Brain microvascular endothelial cell (primary cell): ENCODE results near the gene GLIS2.

ENCODE experiments used
- DNase-seq: peaks from one replicate; pipeline ENCODE4 v3.0.0-alpha.2; 2020
- H3K27ac ChIP-seq: fragments of 250-450 bp; sonication (Bioruptor Pico); 2 replicates; pipeline ENCODE4 v1.5.1; 2020; ENCODE audit warnings: mild to moderate bottlenecking, moderate library complexity
- H3K27me3 ChIP-seq: fragments of 250-450 bp; sonication (Bioruptor Pico); replicated peaks from 2 replicates; pipeline ENCODE4 v1.5.1; 2020; ENCODE audit warnings: mild to moderate bottlenecking
- H3K36me3 ChIP-seq: fragments of 250-450 bp; sonication (Bioruptor Pico); replicated peaks from 2 replicates; pipeline ENCODE4 v1.5.1; 2020; ENCODE audit warnings: mild to moderate bottlenecking
- H3K4me3 ChIP-seq: 2 replicates; pipeline ENCODE4 v1.5.1; 2011; ENCODE audit warnings: low read depth, mild to moderate bottlenecking, control low read depth, low read length, moderate library complexity
- in situ Hi-C: cut with HindIII; loops from 2 replicates; pipeline ENCODE4 v1.10.0; 2017; ENCODE audit warnings: low sequenced_read_pairs, low pct_ligation_motif_present
- TF ChIP-seq, protein P1 (sequence below): IDR thresholded peaks from 2 replicates; pipeline ENCODE4 v1.5.1; 2011; ENCODE audit warnings: low read depth, mild to moderate bottlenecking, moderate library complexity, low read length, control low read depth, inconsistent platforms; ENCODE audit errors: missing control alignments

The GLIS2 gene

DNA sequence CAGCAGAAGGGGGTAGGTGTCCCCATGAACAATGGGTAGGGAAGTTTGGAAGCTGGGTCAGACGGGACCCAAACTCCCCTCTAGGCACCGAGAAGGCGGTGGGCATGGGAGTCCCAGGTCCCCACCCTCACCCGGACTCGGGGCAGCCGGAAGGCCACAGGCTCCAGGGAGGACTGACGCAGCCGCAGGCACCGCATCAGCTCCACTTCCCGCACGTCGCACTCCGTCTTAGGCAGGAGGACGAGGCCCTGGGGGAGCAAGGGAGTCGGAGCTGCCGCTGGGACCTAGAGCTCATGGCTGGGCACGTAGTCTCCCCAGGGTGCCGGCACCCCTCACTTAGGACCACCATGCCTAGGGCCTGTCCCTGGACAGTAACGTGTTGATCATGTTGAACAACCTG lies 42.4 kb downstream of the GLIS2 start:
- no peak for DNase-seq
- Histone ChIP-seq H3K36me3 (no peaks in the 10 kb centered on the region), H3K27me3 (no peaks in the 10 kb centered on the region), H3K4me3 (no peak overlapping the region), H3K27ac (no peak overlapping the region)
- TF ChIP-seq, protein P1, sequence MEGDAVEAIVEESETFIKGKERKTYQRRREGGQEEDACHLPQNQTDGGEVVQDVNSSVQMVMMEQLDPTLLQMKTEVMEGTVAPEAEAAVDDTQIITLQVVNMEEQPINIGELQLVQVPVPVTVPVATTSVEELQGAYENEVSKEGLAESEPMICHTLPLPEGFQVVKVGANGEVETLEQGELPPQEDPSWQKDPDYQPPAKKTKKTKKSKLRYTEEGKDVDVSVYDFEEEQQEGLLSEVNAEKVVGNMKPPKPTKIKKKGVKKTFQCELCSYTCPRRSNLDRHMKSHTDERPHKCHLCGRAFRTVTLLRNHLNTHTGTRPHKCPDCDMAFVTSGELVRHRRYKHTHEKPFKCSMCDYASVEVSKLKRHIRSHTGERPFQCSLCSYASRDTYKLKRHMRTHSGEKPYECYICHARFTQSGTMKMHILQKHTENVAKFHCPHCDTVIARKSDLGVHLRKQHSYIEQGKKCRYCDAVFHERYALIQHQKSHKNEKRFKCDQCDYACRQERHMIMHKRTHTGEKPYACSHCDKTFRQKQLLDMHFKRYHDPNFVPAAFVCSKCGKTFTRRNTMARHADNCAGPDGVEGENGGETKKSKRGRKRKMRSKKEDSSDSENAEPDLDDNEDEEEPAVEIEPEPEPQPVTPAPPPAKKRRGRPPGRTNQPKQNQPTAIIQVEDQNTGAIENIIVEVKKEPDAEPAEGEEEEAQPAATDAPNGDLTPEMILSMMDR = no peak
- in situ Hi-C loops = no loop called here

DNA sequence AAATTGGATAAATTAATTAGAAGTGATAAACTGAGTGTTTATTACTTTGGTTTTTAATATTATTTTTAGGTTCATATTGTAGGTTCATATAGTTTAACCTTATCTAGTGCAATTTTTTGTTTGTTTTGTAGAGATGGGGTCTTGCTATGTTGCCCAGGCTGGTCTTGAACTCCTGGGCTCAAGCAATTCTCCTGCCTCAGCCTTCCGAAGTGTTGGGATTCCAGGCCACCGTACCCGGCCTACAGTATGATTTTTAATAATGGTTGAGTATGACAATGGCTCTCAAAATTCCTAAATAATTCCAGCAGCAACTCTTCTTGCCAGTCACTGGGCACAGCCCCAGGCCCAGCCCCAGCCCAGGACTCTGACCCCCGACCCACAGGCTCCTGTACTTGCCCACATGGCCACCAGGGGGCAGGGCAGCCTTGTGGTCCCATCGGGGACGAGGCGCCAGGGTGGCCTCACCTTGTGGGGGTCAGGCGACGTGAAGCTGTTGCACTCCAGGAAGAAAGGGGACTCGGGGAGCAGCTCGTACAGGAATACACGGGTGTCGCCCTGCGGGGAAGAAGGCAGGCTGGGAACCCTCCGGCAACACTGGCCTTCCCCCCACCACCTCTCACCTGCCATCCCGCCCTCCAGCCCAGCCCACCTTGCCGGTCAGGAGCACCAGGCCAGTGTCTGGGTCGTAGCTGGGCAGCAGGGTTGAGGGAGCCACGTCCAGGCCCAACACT lies 43.1 kb downstream of the GLIS2 start:
- in situ Hi-C loops = no loop called here
- DNase-seq = no peak

DNA sequence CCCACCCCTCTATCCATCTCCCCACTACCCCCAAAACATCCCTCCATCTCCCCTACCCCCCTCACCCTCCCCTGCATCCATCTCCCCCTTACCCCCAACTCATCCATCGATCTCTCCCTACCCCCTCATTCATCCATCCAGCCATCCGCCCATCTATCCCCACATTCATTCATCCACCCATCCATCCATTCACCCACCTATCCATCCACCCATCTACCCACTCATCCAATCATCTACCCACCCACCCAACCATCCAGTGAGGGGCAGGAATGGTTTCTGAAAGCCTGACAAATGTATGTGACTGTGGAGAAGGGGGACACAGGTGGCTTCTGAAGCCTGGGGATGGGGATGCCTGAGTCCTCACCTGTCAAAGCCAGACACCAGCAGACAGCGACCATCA lies 44.0 kb downstream of the GLIS2 start:
- Histone ChIP-seq H3K36me3 (peaks cover 6% of the 10 kb centered on the region), H3K27me3 (no peaks in the 10 kb centered on the region), H3K4me3 (no peak overlapping the region), H3K27ac (no peak overlapping the region)
- TF ChIP-seq, protein P1 = no peak
- DNase-seq = no peak
- in situ Hi-C loops = no loop called here

More for the DNA sequence above, 43.1 kb downstream of the GLIS2 start:
- H3K36me3 ChIP-seq = no peaks in the 10 kb centered on the region
- TF ChIP-seq, protein P1 = peak; percentile 94
- no peak overlapping the region for H3K27ac ChIP-seq
- no peak overlapping the region for H3K4me3 ChIP-seq
- H3K27me3 ChIP-seq = no peaks in the 10 kb centered on the region

DNA sequence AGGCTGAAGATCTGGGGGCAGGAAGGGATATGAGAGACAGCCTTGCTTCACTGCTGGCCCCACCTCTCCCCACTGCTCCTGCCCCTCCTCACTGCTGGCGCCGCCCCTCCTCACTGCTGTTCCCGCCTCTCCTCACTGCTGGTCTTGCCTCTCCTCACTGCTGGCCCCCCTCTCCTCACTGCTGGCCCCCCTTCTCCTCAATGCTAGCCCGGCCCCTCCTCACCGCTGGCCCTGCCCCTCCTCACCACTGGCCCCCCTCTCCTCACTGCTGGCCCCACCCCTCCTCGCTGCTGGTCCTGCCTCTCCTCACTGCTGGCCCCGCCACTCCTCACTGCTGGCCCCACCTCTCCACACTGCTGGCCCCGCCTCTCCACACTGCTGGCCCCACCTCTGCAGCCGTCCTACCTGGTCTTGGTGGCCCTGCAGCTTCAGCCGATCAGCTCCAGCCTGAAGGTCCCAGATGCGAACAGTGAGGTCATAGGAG lies 44.7 kb downstream of the GLIS2 start:
- H3K27me3 ChIP-seq = no peaks in the 10 kb centered on the region
- TF ChIP-seq, protein P1 = no peak
- H3K36me3 ChIP-seq = peaks cover 6% of the 10 kb centered on the region
- no peak for DNase-seq
- no peak overlapping the region for H3K27ac ChIP-seq
- in situ Hi-C loops = no loop called here
- H3K4me3 ChIP-seq = no peak overlapping the region

DNA sequence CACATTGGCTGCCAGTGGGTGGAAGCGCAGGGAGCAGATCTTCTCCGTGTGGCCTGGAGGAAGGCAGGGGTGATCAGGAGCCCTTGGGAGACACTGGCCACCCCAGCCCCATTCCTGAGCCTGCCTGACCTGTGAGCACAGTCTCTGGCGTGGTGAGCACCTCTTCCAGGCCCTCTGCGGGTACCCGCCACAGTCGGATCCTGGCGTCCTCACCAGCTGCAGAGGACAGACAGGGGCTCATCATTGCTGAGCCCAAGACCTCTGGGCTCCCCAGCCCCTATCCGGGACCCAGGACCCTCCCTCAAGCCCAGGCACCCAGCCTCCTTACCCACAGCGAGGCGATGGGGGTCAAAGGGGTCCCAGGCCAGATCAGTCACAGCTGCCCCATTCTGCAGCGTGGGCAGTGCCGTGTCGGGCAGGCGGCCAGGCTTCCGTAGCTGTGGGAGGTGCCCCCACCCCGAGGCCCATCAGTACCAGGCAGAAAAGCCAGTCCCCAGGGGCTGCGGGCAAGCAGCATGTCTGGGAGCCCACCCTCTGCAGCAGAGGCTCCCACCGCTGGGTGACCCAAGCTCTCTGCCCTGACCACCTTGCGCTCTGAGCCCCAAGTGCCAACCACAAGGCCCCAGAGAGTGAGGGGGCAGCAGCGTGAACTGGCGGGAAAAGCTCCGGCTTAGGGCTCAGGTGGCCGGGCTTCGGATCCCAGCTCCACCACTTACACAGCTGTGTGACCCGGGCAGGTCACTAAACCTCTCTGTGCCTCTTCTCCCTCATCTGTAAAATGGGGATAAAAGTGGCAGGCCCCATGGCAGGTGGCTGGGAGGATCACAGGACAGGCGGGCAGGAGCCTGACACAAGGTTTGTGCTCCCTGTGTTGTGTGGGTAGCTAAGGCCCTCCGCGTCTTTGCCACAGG lies 45.4 kb downstream of the GLIS2 start:
- DNase-seq = no peak
- TF ChIP-seq, protein P1 = no peak
- H3K4me3 ChIP-seq = no peak overlapping the region
- H3K27me3 ChIP-seq = no peaks in the 10 kb centered on the region
- H3K27ac ChIP-seq = no peak overlapping the region
- peaks cover 6% of the 10 kb centered on the region for H3K36me3 ChIP-seq
- in situ Hi-C loops = no loop called here
